Ovary (tissue), 9 donors: ENCODE data around the gene ACBD4. TPM values are rescaled to one million over a fixed set of nuclear protein-coding genes. Genes with fewer than 3 reads are reported as not detected.

ENCODE experiments used
- DNase-seq, 5 donors: peaks; one replicate each; pipeline ENCODE4 v3.0.0-alpha.2; 2019 to 2020
- H3K27ac ChIP-seq, 2 donors: fragments of 200-600 bp; one replicate each; pipeline versions ENCODE4 v1.5.1 to v1.8.0; 2019 to 2022
- H3K27me3 ChIP-seq: fragments of 200-600 bp; one replicate; pipeline ENCODE4 v1.8.0; 2022
- H3K36me3 ChIP-seq: fragments of 200-600 bp; sonication (generic); one replicate; pipeline ENCODE4 v1.5.1; 2019
- H3K4me1 ChIP-seq: one replicate; pipeline ENCODE4 v1.8.1; 2013; ENCODE audit warnings: mild to moderate bottlenecking, moderate library complexity; ENCODE audit not compliant: insufficient read depth
- H3K4me3 ChIP-seq: fragments of 200-600 bp; sonication (generic); one replicate; pipeline ENCODE4 v1.5.1; 2017
- H3K9me3 ChIP-seq, 2 donors: fragments of 200-600 bp in 1 of 2; sonication (generic) in 1 of 2; one replicate each; pipeline versions ENCODE4 v1.5.1 to v1.8.1; 2013 to 2019; ENCODE audit warnings: mild to moderate bottlenecking in 1 of 2, moderate library complexity in 1 of 2
- CTCF ChIP-seq, 3 donors: fragments of 450-650 bp in 2 of 3; fragments of 200-600 bp in 1 of 3; IDR thresholded peaks; one replicate each; pipeline versions ENCODE4 v1.5.1 to v1.8.0; 2016 to 2022; ENCODE audit warnings: antibody characterized with exemption in 3 of 3, mild to moderate bottlenecking in 1 of 3
- EP300 ChIP-seq: sonication (generic); formaldehyde crosslinking; IDR thresholded peaks from one replicate; pipeline ENCODE4 v1.6.1; 2017; ENCODE audit warnings: antibody characterized with exemption
- POLR2A ChIP-seq: fragments of 450-650 bp; IDR thresholded peaks from one replicate; pipeline ENCODE4 v1.6.1; 2017; ENCODE audit warnings: antibody characterized with exemption, mild to moderate bottlenecking, moderate library complexity
- WGBS, 3 donors: extraction: QIAGEN DNeasy Blood & Tissue Kit in 1 of 3; methylation state at CpG; one replicate each; pipeline versions ENCODE4 v1.1.5 to v1.1.7; 2013 to 2017; 5-methylcytosine and 5-hydroxymethylcytosine counted together
- intact Hi-C, 4 donors: fragments of 100-400 bp; cut with DNase I; formaldehyde crosslinking; loops; one replicate each; pipeline versions ENCODE4 v1.11.0 to v1.15.1; 2022 to 2023
- polyA plus RNA-seq, 2 donors: library from polyadenylated mRNA; stranded (reverse); fragments of 200-250 nt in 1 of 2; fragments of 350-450 nt in 1 of 2; fragmentation: Illumina TruSeq in 1 of 2; extraction: RNeasy Lipid Tissue Mini Kit (QIAGEN cat#74804) in 1 of 2; gene quantifications; one replicate each; pipeline ENCODE4 v1.2.3, GENCODE V29; 2013 to 2014
- total RNA-seq, 7 donors: library from RNA; depleted of rRNA in 2 of 7; stranded (reverse); fragments of >200 nt in 2 of 7; fragmentation: NEBNext Ultra II Directional in 3 of 7; extraction: Animal tissue kit (Norgen Biotek cat#: 25700) in 3 of 7; gene quantifications; one replicate each; pipeline versions ENCODE4 v1.1.0 to v1.2.4, GENCODE V29; 2016 to 2023
- donor health status: DM: no; HTN: no; CAD: no; lungs with moderate emphysema.
- donor health status: DM: no; HTN: no; CAD: no.
- donor health status: Bipolar disorder and iron deficiency.
- donor health status: DM: yes; HTN: yes; CAD: no.
- donor health status: DM: no; HTN: no; CAD: no.
- donor health status: DM: yes; HTN: yes; CAD: no.

ACBD4 gene
- total and polyA plus RNA-seq, 9 donors, result 11.0 to 24.5 (median 18.5) TPM

GRCh38 chr17:45170931-45171337 lies 35.4 kb downstream of the ACBD4 start:
- peak in 1 of 5 donors; percentile 51 for DNase-seq
- Histone ChIP-seq H3K4me1 (peaks cover 15% of the 10 kb centered on the region), H3K4me3 (peak overlapping the region; percentile 20), H3K9me3 (no peaks in the 10 kb centered on the region), H3K27me3 (no peaks in the 10 kb centered on the region), H3K36me3 (no peaks in the 10 kb centered on the region), H3K27ac (peak overlapping the region in 1 of 2 donors; percentile 29)
- 47 to 60% (median 56%) methylated on average over 5 of the region's 5 CpGs for WGBS, 3 donors
- intact Hi-C loops, result no loop called here
- TF ChIP-seq EP300 (no peak), CTCF (IDR thresholded peaks at IDR 0.05) (no peak), POLR2A (no peak)

GRCh38 chr17:45171338-45172231 lies 36.1 kb downstream of the ACBD4 start:
- Histone ChIP-seq H3K36me3 (no peaks in the 10 kb centered on the region), H3K27ac (peak overlapping the region in 1 of 2 donors; percentile 29), H3K4me1 (peaks cover 15% of the 10 kb centered on the region), H3K4me3 (peak overlapping the region; percentile 20), H3K27me3 (no peaks in the 10 kb centered on the region), H3K9me3 (no peaks in the 10 kb centered on the region)
- peak in 1 of 5 donors; percentile 32 for DNase-seq
- intact Hi-C loops, result no loop called here
- TF ChIP-seq EP300 (no peak), CTCF (IDR thresholded peaks at IDR 0.05) (no peak), POLR2A (no peak)
- WGBS, 3 donors, result 42 to 48% (median 43%) methylated on average over 20 of the region's 20 CpGs

- intact Hi-C loops, result no loop called here
- Histone ChIP-seq H3K36me3 (no peaks in the 10 kb centered on the region), H3K27ac (no peak overlapping the region), H3K4me3 (peak overlapping the region; percentile 20), H3K9me3 (no peaks in the 10 kb centered on the region), H3K27me3 (no peaks in the 10 kb centered on the region), H3K4me1 (peaks cover 15% of the 10 kb centered on the region)
- WGBS, 3 donors, result 67 to 71% (median 69%) methylated on average over 5 of the region's 5 CpGs
- TF ChIP-seq EP300 (no peak), CTCF (IDR thresholded peaks at IDR 0.05) (no peak), POLR2A (no peak)
- DNase-seq, result no peak
Observed at GRCh38 chr17:45172232-45172540, 36.7 kb downstream of the ACBD4 start.

GRCh38 chr17:45172541-45173286 lies 37.2 kb downstream of the ACBD4 start:
- Histone ChIP-seq H3K27me3 (no peaks in the 10 kb centered on the region), H3K4me1 (peaks cover 15% of the 10 kb centered on the region), H3K4me3 (peak overlapping the region; percentile 20), H3K27ac (no peak overlapping the region), H3K9me3 (no peaks in the 10 kb centered on the region), H3K36me3 (no peaks in the 10 kb centered on the region)
- WGBS, 3 donors, result 33 to 44% (median 33%) methylated on average over 10 of the region's 10 CpGs
- DNase-seq, result peak; percentile 37 to 64 (median 49)
- intact Hi-C loops, result no loop called here
- TF ChIP-seq CTCF (IDR thresholded peaks at IDR 0.05) (no peak), POLR2A (no peak), EP300 (no peak)
